Hepatocyte (in vitro differentiated cells): Measurements from ENCODE around the gene GNPTG. TPM values are rescaled to one million over a fixed set of nuclear protein-coding genes. Genes with fewer than 3 reads are reported as not detected.

Experiments used
- DNase-seq: peaks from one replicate; pipeline ENCODE4 v3.0.0-alpha.2; 2016; ENCODE audit warnings: low spot score
- H2AFZ ChIP-seq: fragments of 200-600 bp; sonication (generic); 2 replicates; pipeline ENCODE4 v1.6.0; 2016; ENCODE audit warnings: antibody characterized with exemption, mild to moderate bottlenecking
- H3K27ac ChIP-seq: fragments of 200-600 bp; sonication (generic); 2 replicates; pipeline ENCODE4 v1.5.1; 2016; ENCODE audit warnings: mild to moderate bottlenecking
- H3K27me3 ChIP-seq: fragments of 200-600 bp; sonication (generic); 2 replicates; pipeline ENCODE4 v1.6.1; 2016
- H3K36me3 ChIP-seq: fragments of 200-600 bp; sonication (generic); replicated peaks from 2 replicates; pipeline ENCODE4 v1.5.1; 2016; ENCODE audit warnings: low read depth; ENCODE audit not compliant: insufficient read depth
- H3K4me1 ChIP-seq: fragments of 200-600 bp; sonication (generic); 2 replicates; pipeline ENCODE4 v1.5.1; 2016; ENCODE audit warnings: mild to moderate bottlenecking, moderate library complexity; ENCODE audit not compliant: insufficient read depth
- H3K4me2 ChIP-seq: fragments of 200-600 bp; sonication (generic); 2 replicates; pipeline ENCODE4 v1.6.0; 2016
- H3K4me3 ChIP-seq: fragments of 200-600 bp; sonication (generic); 2 replicates; pipeline ENCODE4 v1.5.1; 2016; ENCODE audit warnings: mild to moderate bottlenecking
- H3K79me2 ChIP-seq: fragments of 200-600 bp; sonication (generic); 2 replicates; pipeline ENCODE4 v1.6.0; 2017; ENCODE audit warnings: mild to moderate bottlenecking
- H3K9me2 ChIP-seq: fragments of 200-600 bp; sonication (generic); replicated peaks from 2 replicates; pipeline ENCODE4 v1.6.0; 2017; ENCODE audit warnings: mild to moderate bottlenecking; ENCODE audit not compliant: insufficient read depth
- H3K9me3 ChIP-seq: fragments of 200-600 bp; sonication (generic); 2 replicates; pipeline ENCODE4 v1.5.1; 2016; ENCODE audit warnings: low read depth, mild to moderate bottlenecking
- H4K20me1 ChIP-seq: fragments of 200-600 bp; sonication (generic); 2 replicates; pipeline ENCODE4 v1.6.0; 2016; ENCODE audit warnings: mild to moderate bottlenecking; ENCODE audit not compliant: insufficient read depth, poor library complexity, severe bottlenecking
- CTCF ChIP-seq: fragments of 200-600 bp; sonication (generic); IDR thresholded peaks from 2 replicates; pipeline ENCODE4 v1.5.1; 2016; ENCODE audit warnings: antibody characterized with exemption, mild to moderate bottlenecking; ENCODE audit not compliant: poor library complexity
- EZH2 ChIP-seq: fragments of 200-600 bp; sonication (generic); IDR thresholded peaks from 2 replicates; pipeline ENCODE4 v1.6.1; 2016; ENCODE audit warnings: antibody characterized with exemption, mild to moderate bottlenecking, borderline replicate concordance
- EZH2phosphoT487 ChIP-seq: fragments of 200-600 bp; sonication (generic); IDR thresholded peaks from one replicate; pipeline ENCODE4 v1.6.1; 2018; ENCODE audit warnings: antibody characterized with exemption, mild to moderate bottlenecking, low read depth, moderate library complexity; ENCODE audit not compliant: unreplicated experiment, severe bottlenecking
- WGBS: methylation state at CpG from one replicate; pipeline ENCODE4 v1.1.6; 2016; ENCODE audit warnings: low lambda C conversion rate; ENCODE audit errors: missing lambda C conversion rate; 5-methylcytosine and 5-hydroxymethylcytosine counted together
- polyA plus RNA-seq: library from polyadenylated mRNA; unstranded; fragments of >200 nt; fragmentation: Nextera tagmentation; extraction: Ambion mirVana; gene quantifications from 2 replicates; pipeline ENCODE4 v1.2.1, GENCODE V29; 2016
- total RNA-seq: library from RNA; depleted of rRNA; stranded (reverse); fragments of >200 nt; gene quantifications from 2 replicates; pipeline ENCODE4 v1.2.3, GENCODE V29; 2014

Gene GNPTG
- total and polyA plus RNA-seq, 2 experiments from 2014 or later = 76.6 to 133 TPM

- Histone ChIP-seq H3K79me2 (peaks cover 66% of the 10 kb centered on the region), H4K20me1 (peaks cover 59% of the 10 kb centered on the region)
Observed at GRCh38 chr16:1317479-1318267, 34.1 kb upstream of the GNPTG start.

GRCh38 chr16:1318268-1318545, 33.5 kb upstream of the GNPTG start:
- Histone ChIP-seq H3K4me3 (no peak overlapping the region), H3K79me2 (peaks cover 60% of the 10 kb centered on the region), H3K9me3 (no peaks in the 10 kb centered on the region), H3K27ac (no peak overlapping the region), H3K9me2 (no peaks in the 10 kb centered on the region), H3K27me3 (no peaks in the 10 kb centered on the region), H3K4me2 (no peak overlapping the region), H3K4me1 (no peaks in the 10 kb centered on the region), H4K20me1 (peaks cover 53% of the 10 kb centered on the region), H3K36me3 (no peaks in the 10 kb centered on the region), H2AFZ (no peak overlapping the region)
- TF ChIP-seq EZH2phosphoT487 = no peak
- TF ChIP-seq EZH2 = no peak
- TF ChIP-seq CTCF = no peak
- DNase-seq = no peak
- WGBS = 87% methylated on average over 9 of the region's 9 CpGs

More at GRCh38 chr16:1317479-1318267, 34.1 kb upstream of the GNPTG start:
- H3K4me1 ChIP-seq = no peaks in the 10 kb centered on the region
- H3K4me2 ChIP-seq = no peak overlapping the region
- no peaks in the 10 kb centered on the region for H3K27me3 ChIP-seq
- H3K27ac ChIP-seq = no peak overlapping the region
- H3K4me3 ChIP-seq = no peak overlapping the region
- no peaks in the 10 kb centered on the region for H3K9me2 ChIP-seq
- H2AFZ ChIP-seq = no peak overlapping the region
- no peak for DNase-seq
- TF ChIP-seq CTCF = no peak
- H3K36me3 ChIP-seq = no peaks in the 10 kb centered on the region
- 96% methylated on average over 32 of the region's 32 CpGs for WGBS
- H3K9me3 ChIP-seq = no peaks in the 10 kb centered on the region

- Histone ChIP-seq H3K27me3 (no peaks in the 10 kb centered on the region), H3K4me3 (no peak overlapping the region), H3K4me1 (no peaks in the 10 kb centered on the region), H3K9me2 (no peaks in the 10 kb centered on the region), H4K20me1 (peaks cover 45% of the 10 kb centered on the region), H3K27ac (no peak overlapping the region), H3K79me2 (peaks cover 52% of the 10 kb centered on the region), H3K9me3 (no peaks in the 10 kb centered on the region), H3K36me3 (no peaks in the 10 kb centered on the region), H2AFZ (no peak overlapping the region), H3K4me2 (no peak overlapping the region)
- TF ChIP-seq EZH2phosphoT487 = no peak
- no peak for TF ChIP-seq CTCF
- TF ChIP-seq EZH2 = no peak
- DNase-seq = no peak
- 92% methylated on average over 33 of the region's 33 CpGs for WGBS
Observed at GRCh38 chr16:1319041-1319440, 32.7 kb upstream of the GNPTG start.

GRCh38 chr16:1320097-1320496, 31.6 kb upstream of the GNPTG start:
- no peaks in the 10 kb centered on the region for H3K9me2 ChIP-seq
- 97% methylated on average over 11 of the region's 12 CpGs for WGBS
- no peak overlapping the region for H2AFZ ChIP-seq
- no peaks in the 10 kb centered on the region for H3K27me3 ChIP-seq
- no peaks in the 10 kb centered on the region for H3K9me3 ChIP-seq
- H3K79me2 ChIP-seq = peaks cover 41% of the 10 kb centered on the region
- no peak overlapping the region for H3K4me2 ChIP-seq
- H3K36me3 ChIP-seq = no peaks in the 10 kb centered on the region
- no peak overlapping the region for H3K4me3 ChIP-seq
- TF ChIP-seq EZH2 (no peak), EZH2phosphoT487 (no peak), CTCF (no peak)
- no peaks in the 10 kb centered on the region for H3K4me1 ChIP-seq
- H4K20me1 ChIP-seq = peaks cover 41% of the 10 kb centered on the region
- no peak overlapping the region for H3K27ac ChIP-seq
- DNase-seq = no peak
